Measurements from ENCODE around the gene TNK2. TPM values are rescaled to one million over a fixed set of nuclear protein-coding genes. Genes with fewer than 3 reads are reported as not detected.

TNK2 gene
- total RNA-seq, 4 donors from 2014 or later: 6.1 to 81.2 (median 24.4) TPM

DNA sequence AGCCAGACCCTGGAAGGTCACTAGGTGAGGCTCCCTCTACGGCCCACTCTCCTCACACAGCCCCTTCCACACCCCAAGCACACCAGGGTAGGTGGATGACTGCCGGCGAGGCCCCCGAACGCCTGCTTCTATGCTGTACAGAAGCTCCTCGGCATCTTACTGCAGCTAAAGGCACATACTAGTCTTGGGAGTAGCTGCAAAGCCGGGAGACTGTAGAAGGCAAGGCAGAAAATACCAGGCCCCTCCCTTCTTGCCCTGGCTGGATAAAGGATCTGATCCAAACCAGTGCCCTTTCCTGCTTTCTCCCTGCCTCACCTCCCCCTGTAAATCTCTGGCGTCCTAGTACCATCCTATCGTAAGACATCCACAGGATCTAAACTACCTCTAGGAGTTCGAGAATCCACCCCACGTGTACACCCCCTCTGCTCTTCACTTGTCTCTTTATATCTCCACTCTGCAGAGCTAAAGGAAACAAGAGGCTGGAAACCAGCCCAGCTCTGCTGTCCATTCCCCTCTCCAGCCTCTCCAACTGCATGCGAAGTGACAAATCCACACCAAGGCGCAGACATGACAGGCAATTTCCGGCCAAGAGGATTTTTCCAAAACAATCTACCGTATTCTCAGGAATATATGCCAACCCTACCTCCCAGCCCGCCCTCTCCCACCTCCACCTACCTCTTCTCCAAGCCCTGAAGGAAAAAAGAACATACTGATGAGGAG is 11.8 kb downstream of the TNK2 start:
- H3K4me3 ChIP-seq: peak overlapping the region; percentile 47 to 62
- peaks cover 0 to 23% of the 10 kb centered on the region in 2 donors for H3K4me1 ChIP-seq
- H3K36me3 ChIP-seq: no peaks in the 10 kb centered on the region
- intact Hi-C loops (cut with DNase I; ENCODE audit: low total_unique reads): no loop called here
- H3K27ac ChIP-seq: peak overlapping the region; percentile 86 to 94
- no peak for TF ChIP-seq POLR2A (IDR thresholded peaks at IDR 0.05)
- no peak for TF ChIP-seq CTCF (IDR thresholded peaks at IDR 0.05)
- no peaks in the 10 kb centered on the region for H3K9me3 ChIP-seq
- H3K27me3 ChIP-seq: no peaks in the 10 kb centered on the region
- DNase-seq: peak; percentile 45 to 56

- intact Hi-C loops (cut with DNase I; ENCODE audit: low total_unique reads): loop anchor here (2.0 kb wide), 1 partner anchor 33 kb away; no protein-coding TSS in a partner anchor
- DNase-seq: peak in 1 of 2 donors; percentile 54
- H3K4me1 ChIP-seq: peaks cover 0 to 23% of the 10 kb centered on the region in 2 donors
- TF ChIP-seq POLR2A (IDR thresholded peaks at IDR 0.05): peak in 1 of 2 donors; percentile 38
- no peak for TF ChIP-seq CTCF (IDR thresholded peaks at IDR 0.05)
- H3K9me3 ChIP-seq: no peaks in the 10 kb centered on the region
- H3K4me3 ChIP-seq: peak overlapping the region; percentile 47 to 62
- no peaks in the 10 kb centered on the region for H3K36me3 ChIP-seq
- H3K27ac ChIP-seq: peak overlapping the region; percentile 86 to 94
- no peaks in the 10 kb centered on the region for H3K27me3 ChIP-seq
Measured at GRCh38 chr3:195895861-195896360, 12.4 kb downstream of the TNK2 start.

DNA sequence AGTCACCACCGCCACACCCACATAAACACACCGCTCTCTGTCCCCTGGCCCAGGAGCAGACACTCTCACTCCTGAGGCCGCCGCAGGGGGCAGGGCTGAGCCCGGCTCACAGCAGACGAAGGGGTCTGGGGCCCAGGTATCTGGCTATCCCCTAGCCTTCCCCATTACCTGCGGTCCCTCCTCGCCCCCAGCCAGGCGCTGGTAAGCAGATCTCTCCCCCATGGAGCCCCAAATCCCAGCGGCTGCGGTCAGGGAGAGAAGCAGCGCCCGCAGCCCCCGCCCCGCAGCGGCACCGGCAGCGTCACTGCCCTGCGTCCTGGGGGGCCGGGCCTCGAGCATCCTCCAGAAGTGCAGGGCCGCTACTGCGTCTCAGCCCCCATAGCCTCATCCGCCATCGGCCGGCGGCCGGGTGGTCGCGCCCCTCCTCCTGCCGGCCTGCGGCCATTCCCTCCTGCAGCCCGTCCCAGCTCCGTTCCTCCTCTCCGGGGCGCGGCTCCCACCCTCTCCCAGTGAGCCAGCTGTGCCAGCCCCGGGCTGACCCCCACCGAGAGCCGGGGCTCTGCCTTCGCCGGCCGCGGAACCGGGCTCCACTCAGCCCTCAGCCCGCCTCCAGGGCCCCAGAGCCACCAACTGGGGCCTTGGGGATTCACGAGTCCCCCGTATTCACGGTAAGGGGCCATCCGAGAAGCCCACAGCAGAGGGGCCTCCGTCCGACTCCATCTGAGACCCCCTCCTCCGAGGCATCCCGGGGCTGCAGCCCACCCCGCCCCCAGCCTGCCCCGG is 13.1 kb downstream of the TNK2 start:
- intact Hi-C loops (cut with DNase I; ENCODE audit: low total_unique reads): loop anchor here (2.0 kb wide), 1 partner anchor 32 kb away; no protein-coding TSS in a partner anchor
- H3K9me3 ChIP-seq: no peaks in the 10 kb centered on the region
- H3K27ac ChIP-seq: peak overlapping the region; percentile 86 to 94
- peaks cover 0 to 23% of the 10 kb centered on the region in 2 donors for H3K4me1 ChIP-seq
- TF ChIP-seq CTCF (IDR thresholded peaks at IDR 0.05) (no peak), POLR2A (IDR thresholded peaks at IDR 0.05) (peak in 1 of 2 donors; percentile 5)
- H3K4me3 ChIP-seq: peak overlapping the region; percentile 47 to 62
- no peaks in the 10 kb centered on the region for H3K36me3 ChIP-seq
- DNase-seq: peak in 1 of 2 donors; percentile 46
- no peaks in the 10 kb centered on the region for H3K27me3 ChIP-seq

- H3K9me3 ChIP-seq: no peaks in the 10 kb centered on the region
- H3K36me3 ChIP-seq: no peaks in the 10 kb centered on the region
- no peak overlapping the region for H3K4me3 ChIP-seq
- peaks cover 0 to 23% of the 10 kb centered on the region in 2 donors for H3K4me1 ChIP-seq
- peak overlapping the region; percentile 60 to 94 for H3K27ac ChIP-seq
- H3K27me3 ChIP-seq: no peaks in the 10 kb centered on the region
- DNase-seq: no peak
- TF ChIP-seq POLR2A (IDR thresholded peaks at IDR 0.05): no peak
- intact Hi-C loops (cut with DNase I; ENCODE audit: low total_unique reads): loop anchor here (2.0 kb wide), 1 partner anchor 31 kb away; no protein-coding TSS in a partner anchor
Measured at GRCh38 chr3:195893916-195894465, 14.4 kb downstream of the TNK2 start.

DNA sequence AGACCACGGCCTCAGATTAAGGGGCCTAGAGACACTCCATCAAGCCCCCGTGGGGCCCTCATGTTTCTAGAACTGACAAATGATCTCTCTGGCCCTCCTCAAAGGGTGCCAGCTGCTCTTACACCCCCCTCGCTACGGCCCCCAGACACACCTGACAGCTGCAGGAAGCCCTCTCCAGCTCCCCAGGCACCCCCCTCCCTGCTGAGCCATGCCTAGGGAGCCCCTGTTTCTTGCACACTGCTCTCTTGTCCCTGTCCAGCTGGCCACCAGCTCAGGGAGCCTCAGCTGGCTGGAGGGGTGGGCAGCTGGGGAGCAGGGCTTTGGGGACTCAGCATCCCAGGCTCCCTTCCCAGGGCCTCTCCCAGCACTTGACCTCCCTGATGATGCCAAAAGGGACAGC is 14.8 kb downstream of the TNK2 start:
- Histone ChIP-seq H3K27ac (peak overlapping the region; percentile 52 to 60), H3K4me3 (no peak overlapping the region), H3K27me3 (no peaks in the 10 kb centered on the region), H3K9me3 (no peaks in the 10 kb centered on the region), H3K4me1 (peaks cover 0 to 23% of the 10 kb centered on the region in 2 donors), H3K36me3 (no peaks in the 10 kb centered on the region)
- DNase-seq: no peak
- no peak for TF ChIP-seq POLR2A (IDR thresholded peaks at IDR 0.05)
- TF ChIP-seq CTCF (IDR thresholded peaks at IDR 0.05): no peak
- intact Hi-C loops (cut with DNase I; ENCODE audit: low total_unique reads): no loop called here
